Measurements from ENCODE around the gene CFHR4. TPM values are rescaled to one million over a fixed set of nuclear protein-coding genes. Genes with fewer than 3 reads are reported as not detected.

CFHR4 gene
- total RNA-seq, 2 experiments from 2014 or later = not detected

DNA sequence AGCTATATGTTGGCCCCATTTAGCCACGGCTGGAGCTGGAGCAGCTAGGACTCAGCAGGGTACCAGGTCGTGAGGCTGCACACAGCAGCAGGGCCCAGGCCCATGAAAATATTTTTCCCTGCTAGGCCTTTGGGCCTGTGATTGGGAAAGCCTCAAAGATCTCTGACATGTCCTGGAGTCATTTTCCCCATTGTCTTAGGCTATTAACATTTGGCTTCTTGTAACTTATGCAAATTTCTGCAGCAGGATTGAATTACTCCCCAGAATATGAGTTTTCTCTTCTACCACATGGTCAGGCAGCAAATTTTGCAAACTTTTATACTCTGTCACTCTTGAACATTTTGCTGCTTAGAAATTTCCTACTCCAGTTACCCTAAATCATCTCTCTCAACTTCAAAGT, 66.9 kb downstream of the CFHR4 start:
- intact Hi-C loops (cut with DNase I, micrococcal nuclease) = no loop called here
- no peak overlapping the region for H3K4me3 ChIP-seq (ENCODE audit: low read length)
- no peak overlapping the region for H3K4me3 Mint-ChIP-seq
- peaks cover 4% of the 10 kb centered on the region for H3K27me3 Mint-ChIP-seq
- H3K4me1 ChIP-seq (ENCODE audit: insufficient read depth, low read length) = no peaks in the 10 kb centered on the region
- no peaks in the 10 kb centered on the region for H3K36me3 ChIP-seq (ENCODE audit: insufficient read depth, low read length)
- DNase-seq (no peak), ATAC-seq (ENCODE audit: poor library complexity) (no peak)
- no peaks in the 10 kb centered on the region for H3K36me3 Mint-ChIP-seq (ENCODE audit: low read depth)
- H3K27ac ChIP-seq (ENCODE audit: low read depth in 1 of 2, low read length in 2 of 2) = no peak overlapping the region
- ChIA-PET POLR2A (no interaction called here), CTCF (no interaction called here)
- no peaks in the 10 kb centered on the region for H3K27me3 ChIP-seq (ENCODE audit: control insufficient read depth in 1 of 2, insufficient read depth in 2 of 2, low read length in 2 of 2)
- peaks cover 0 to 3% of the 10 kb centered on the region in 2 experiments for H3K9me3 ChIP-seq (ENCODE audit: control insufficient read depth in 1 of 2, insufficient read depth in 1 of 2, low read length in 2 of 2)
- H3K9me3 Mint-ChIP-seq = no peaks in the 10 kb centered on the region
- H3K27ac Mint-ChIP-seq = no peak overlapping the region
- no peaks in the 10 kb centered on the region for H3K4me1 Mint-ChIP-seq (ENCODE audit: low read depth)
- TF ChIP-seq, protein P1, sequence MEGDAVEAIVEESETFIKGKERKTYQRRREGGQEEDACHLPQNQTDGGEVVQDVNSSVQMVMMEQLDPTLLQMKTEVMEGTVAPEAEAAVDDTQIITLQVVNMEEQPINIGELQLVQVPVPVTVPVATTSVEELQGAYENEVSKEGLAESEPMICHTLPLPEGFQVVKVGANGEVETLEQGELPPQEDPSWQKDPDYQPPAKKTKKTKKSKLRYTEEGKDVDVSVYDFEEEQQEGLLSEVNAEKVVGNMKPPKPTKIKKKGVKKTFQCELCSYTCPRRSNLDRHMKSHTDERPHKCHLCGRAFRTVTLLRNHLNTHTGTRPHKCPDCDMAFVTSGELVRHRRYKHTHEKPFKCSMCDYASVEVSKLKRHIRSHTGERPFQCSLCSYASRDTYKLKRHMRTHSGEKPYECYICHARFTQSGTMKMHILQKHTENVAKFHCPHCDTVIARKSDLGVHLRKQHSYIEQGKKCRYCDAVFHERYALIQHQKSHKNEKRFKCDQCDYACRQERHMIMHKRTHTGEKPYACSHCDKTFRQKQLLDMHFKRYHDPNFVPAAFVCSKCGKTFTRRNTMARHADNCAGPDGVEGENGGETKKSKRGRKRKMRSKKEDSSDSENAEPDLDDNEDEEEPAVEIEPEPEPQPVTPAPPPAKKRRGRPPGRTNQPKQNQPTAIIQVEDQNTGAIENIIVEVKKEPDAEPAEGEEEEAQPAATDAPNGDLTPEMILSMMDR (IDR thresholded peaks at IDR 0.05) = no peak

- peaks cover 0 to 3% of the 10 kb centered on the region in 2 experiments for H3K9me3 ChIP-seq (ENCODE audit: control insufficient read depth in 1 of 2, insufficient read depth in 1 of 2, low read length in 2 of 2)
- no peak overlapping the region for H3K4me3 Mint-ChIP-seq
Observed at GRCh38 chr1:196955926-196956325, 68.1 kb downstream of the CFHR4 start.

GRCh38 chr1:196960854-196961253, 73.0 kb downstream of the CFHR4 start:
- no peak for DNase-seq
- TF ChIP-seq, protein P1 (IDR thresholded peaks at IDR 0.05) = no peak
- Mint-ChIP-seq H3K27ac (no peak overlapping the region), H3K9me3 (no peaks in the 10 kb centered on the region), H3K4me3 (no peak overlapping the region), H3K4me1 (ENCODE audit: low read depth) (no peaks in the 10 kb centered on the region), H3K27me3 (peaks cover 4% of the 10 kb centered on the region), H3K36me3 (ENCODE audit: low read depth) (no peaks in the 10 kb centered on the region)
- Histone ChIP-seq H3K27ac (ENCODE audit: low read depth in 1 of 2, low read length in 2 of 2) (no peak overlapping the region), H3K36me3 (ENCODE audit: insufficient read depth, low read length) (no peaks in the 10 kb centered on the region), H3K27me3 (ENCODE audit: control insufficient read depth in 1 of 2, insufficient read depth in 2 of 2, low read length in 2 of 2) (no peaks in the 10 kb centered on the region), H3K9me3 (ENCODE audit: control insufficient read depth in 1 of 2, insufficient read depth in 1 of 2, low read length in 2 of 2) (peaks cover 0 to 4% of the 10 kb centered on the region in 2 experiments), H3K4me1 (ENCODE audit: insufficient read depth, low read length) (no peaks in the 10 kb centered on the region), H3K4me3 (ENCODE audit: low read length) (no peak overlapping the region)
- ATAC-seq (ENCODE audit: poor library complexity) = no peak
- ChIA-PET POLR2A (no interaction called here), CTCF (no interaction called here)
- intact Hi-C loops (cut with DNase I, micrococcal nuclease) = no loop called here

More at GRCh38 chr1:196955926-196956325, 68.1 kb downstream of the CFHR4 start:
- ChIA-PET CTCF (no interaction called here), POLR2A (no interaction called here)
- DNase-seq (no peak), ATAC-seq (ENCODE audit: poor library complexity) (no peak)
- Mint-ChIP-seq H3K9me3 (no peaks in the 10 kb centered on the region), H3K4me1 (ENCODE audit: low read depth) (no peaks in the 10 kb centered on the region), H3K36me3 (ENCODE audit: low read depth) (no peaks in the 10 kb centered on the region), H3K27me3 (peaks cover 4% of the 10 kb centered on the region), H3K27ac (no peak overlapping the region)
- no peak overlapping the region for H3K4me3 ChIP-seq (ENCODE audit: low read length)
- H3K4me1 ChIP-seq (ENCODE audit: insufficient read depth, low read length) = no peaks in the 10 kb centered on the region
- no peaks in the 10 kb centered on the region for H3K36me3 ChIP-seq (ENCODE audit: insufficient read depth, low read length)
- no peaks in the 10 kb centered on the region for H3K27me3 ChIP-seq (ENCODE audit: control insufficient read depth in 1 of 2, insufficient read depth in 2 of 2, low read length in 2 of 2)
- H3K27ac ChIP-seq (ENCODE audit: low read depth in 1 of 2, low read length in 2 of 2) = no peak overlapping the region
- TF ChIP-seq, protein P1 (IDR thresholded peaks at IDR 0.05) = no peak
- intact Hi-C loops (cut with DNase I, micrococcal nuclease) = no loop called here

Other genes starting within 250 kb of the CFHR4 start
- 1 to 10 TPM; 3.6 to 4.6 TPM for gene CFH, start 236.0 kb upstream of the CFHR4 start, total RNA-seq
- gene CFHR3, start 113.2 kb upstream of the CFHR4 start, total RNA-seq = not detected
- not detected for gene CFHR1, start 68.3 kb upstream of the CFHR4 start, total RNA-seq
- not detected for gene CFHR2, start 55.7 kb downstream of the CFHR4 start, total RNA-seq
- gene CFHR5, start 89.5 kb downstream of the CFHR4 start, total RNA-seq = not detected
- not detected for gene F13B, start 179.2 kb downstream of the CFHR4 start, total RNA-seq

Data from CD4-positive, alpha-beta T cell (primary cell).